ENCODE measurements around the gene OTOF.

OTOF gene

DNA sequence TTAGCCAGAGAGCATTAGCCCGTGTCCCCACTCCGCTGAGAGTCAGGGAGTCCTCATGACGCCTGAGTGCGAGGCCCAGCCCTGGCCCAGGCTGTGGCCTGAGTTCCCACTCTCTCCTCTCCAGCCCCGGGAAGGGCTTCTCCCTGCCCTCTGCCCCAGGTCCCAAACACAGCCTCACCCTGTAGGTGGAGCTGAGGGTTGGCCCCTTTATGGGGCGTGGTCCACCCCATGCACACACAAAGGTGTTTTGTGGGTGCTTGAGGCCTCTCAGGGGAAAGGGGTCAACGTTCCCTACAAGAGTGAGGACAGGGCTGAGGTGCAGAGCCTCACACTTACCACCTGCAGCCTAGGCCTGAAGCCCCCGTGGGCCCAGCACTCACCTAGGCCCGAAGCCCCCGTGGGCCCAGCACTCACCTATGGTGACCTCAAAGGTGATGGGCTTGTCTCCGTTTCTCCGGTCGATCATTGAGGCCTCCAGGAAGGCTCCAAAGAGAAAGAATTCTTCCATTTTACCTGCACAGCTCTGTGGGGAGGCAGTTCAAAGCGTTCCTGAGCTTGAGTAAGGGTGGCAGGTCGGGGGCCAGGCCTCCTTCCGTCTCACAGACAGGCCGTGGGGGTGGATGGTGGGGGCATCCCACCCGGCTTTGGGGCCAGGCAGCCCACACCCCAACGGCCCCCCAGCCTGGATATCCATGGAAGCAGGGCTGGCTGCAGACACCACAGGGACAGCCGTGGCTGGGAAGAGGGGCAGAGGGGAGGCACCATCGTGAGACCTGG is 2.1 kb upstream of the OTOF start:
- no peak for TF ChIP-seq CREB1 (IDR thresholded peaks at IDR 0.05; ENCODE audit: low read depth)
- no peak for TF ChIP-seq YY1 (IDR thresholded peaks at IDR 0.05; ENCODE audit: low read depth)
- no peak for TF ChIP-seq FOXM1 (IDR thresholded peaks at IDR 0.05; ENCODE audit: borderline replicate concordance, low read depth)
- no peak for TF ChIP-seq TCF12 (IDR thresholded peaks at IDR 0.05; ENCODE audit: low read depth)
- TF ChIP-seq ZBTB7A (IDR thresholded peaks at IDR 0.05; ENCODE audit: low read depth): no peak
- no peak for TF ChIP-seq TAF1 (IDR thresholded peaks at IDR 0.05; ENCODE audit: low read depth)
- no peak for TF ChIP-seq CEBPB (IDR thresholded peaks at IDR 0.05)
- TF ChIP-seq, protein P1, sequence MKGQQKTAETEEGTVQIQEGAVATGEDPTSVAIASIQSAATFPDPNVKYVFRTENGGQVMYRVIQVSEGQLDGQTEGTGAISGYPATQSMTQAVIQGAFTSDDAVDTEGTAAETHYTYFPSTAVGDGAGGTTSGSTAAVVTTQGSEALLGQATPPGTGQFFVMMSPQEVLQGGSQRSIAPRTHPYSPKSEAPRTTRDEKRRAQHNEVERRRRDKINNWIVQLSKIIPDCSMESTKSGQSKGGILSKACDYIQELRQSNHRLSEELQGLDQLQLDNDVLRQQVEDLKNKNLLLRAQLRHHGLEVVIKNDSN (IDR thresholded peaks at IDR 0.05): no peak
- TF ChIP-seq, protein P2, sequence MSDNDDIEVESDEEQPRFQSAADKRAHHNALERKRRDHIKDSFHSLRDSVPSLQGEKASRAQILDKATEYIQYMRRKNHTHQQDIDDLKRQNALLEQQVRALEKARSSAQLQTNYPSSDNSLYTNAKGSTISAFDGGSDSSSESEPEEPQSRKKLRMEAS (IDR thresholded peaks at IDR 0.05): no peak
- no peak for TF ChIP-seq EP300 (IDR thresholded peaks at IDR 0.05; ENCODE audit: borderline replicate concordance)

DNA sequence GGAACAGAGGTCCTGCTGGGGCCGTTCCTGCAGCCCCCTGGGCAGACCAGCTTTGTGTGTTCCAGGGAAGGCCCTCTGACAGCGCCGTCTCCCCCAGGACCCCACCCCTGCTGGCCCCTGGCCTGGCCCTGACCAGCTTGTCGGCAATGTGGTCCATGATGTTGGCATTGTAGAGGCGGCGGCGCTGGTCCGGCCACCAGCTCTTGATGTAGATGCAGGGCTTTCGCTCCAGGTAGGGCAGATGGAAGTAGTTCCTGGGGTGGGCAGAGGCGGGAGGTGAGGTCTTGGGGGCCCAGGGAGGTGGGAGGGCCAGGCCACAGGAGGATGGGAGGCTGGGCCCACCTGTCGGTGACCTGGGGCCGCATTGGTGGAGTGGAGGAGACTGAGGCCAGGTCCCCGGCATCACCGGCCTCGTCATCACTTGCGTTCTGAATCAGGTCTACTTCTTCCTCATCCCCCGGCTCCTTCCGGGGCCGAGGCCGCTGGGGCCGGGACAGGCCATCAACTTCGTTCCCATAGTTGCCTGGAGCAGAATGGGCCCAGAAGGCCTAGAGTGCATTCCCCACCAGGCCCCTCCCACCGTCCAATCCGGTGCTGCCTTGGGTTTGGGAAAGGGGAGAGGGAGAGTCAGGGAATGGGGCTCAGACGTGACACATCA is 1.3 kb upstream of the OTOF start:
- TF ChIP-seq, protein P1 (IDR thresholded peaks at IDR 0.05): no peak
- TF ChIP-seq TCF12 (IDR thresholded peaks at IDR 0.05; ENCODE audit: low read depth) (no peak), EGR1 (IDR thresholded peaks at IDR 0.05) (no peak), NFIC (IDR thresholded peaks at IDR 0.05) (no peak), RAD21 (IDR thresholded peaks at IDR 0.05; ENCODE audit: low read depth) (no peak)
- TF ChIP-seq, protein P2 (IDR thresholded peaks at IDR 0.05): no peak

DNA sequence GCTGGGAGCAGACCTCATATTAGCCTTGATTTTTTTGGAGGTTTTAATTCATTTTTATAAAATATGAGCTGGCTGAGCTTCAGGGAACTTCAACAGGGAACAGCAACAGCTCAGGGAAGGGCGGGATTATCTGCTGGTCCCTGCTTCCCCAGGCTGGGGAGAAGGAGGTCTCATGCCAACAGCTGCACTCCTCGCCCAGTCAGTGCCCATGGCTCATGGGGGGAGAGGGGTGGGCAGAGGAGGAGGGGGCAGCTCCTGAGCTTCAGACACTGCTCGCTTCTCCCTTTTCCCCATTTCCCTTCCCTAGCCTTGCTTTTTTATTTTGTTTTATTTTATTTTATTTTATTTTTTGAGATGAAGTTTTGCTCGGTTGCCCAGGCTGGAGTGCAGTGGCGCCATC is 442 bp upstream of the OTOF start:
- TF ChIP-seq ZBTB7A (IDR thresholded peaks at IDR 0.05; ENCODE audit: low read depth) (no peak), EGR1 (IDR thresholded peaks at IDR 0.05) (no peak), CREB1 (IDR thresholded peaks at IDR 0.05; ENCODE audit: low read depth) (no peak), TEAD4 (IDR thresholded peaks at IDR 0.05) (no peak), RAD21 (IDR thresholded peaks at IDR 0.05; ENCODE audit: low read depth) (no peak), CEBPB (IDR thresholded peaks at IDR 0.05) (no peak), NFIC (IDR thresholded peaks at IDR 0.05) (no peak), YY1 (IDR thresholded peaks at IDR 0.05; ENCODE audit: low read depth) (no peak)
- TF ChIP-seq, protein P2 (IDR thresholded peaks at IDR 0.05): no peak
- TF ChIP-seq, protein P3, sequence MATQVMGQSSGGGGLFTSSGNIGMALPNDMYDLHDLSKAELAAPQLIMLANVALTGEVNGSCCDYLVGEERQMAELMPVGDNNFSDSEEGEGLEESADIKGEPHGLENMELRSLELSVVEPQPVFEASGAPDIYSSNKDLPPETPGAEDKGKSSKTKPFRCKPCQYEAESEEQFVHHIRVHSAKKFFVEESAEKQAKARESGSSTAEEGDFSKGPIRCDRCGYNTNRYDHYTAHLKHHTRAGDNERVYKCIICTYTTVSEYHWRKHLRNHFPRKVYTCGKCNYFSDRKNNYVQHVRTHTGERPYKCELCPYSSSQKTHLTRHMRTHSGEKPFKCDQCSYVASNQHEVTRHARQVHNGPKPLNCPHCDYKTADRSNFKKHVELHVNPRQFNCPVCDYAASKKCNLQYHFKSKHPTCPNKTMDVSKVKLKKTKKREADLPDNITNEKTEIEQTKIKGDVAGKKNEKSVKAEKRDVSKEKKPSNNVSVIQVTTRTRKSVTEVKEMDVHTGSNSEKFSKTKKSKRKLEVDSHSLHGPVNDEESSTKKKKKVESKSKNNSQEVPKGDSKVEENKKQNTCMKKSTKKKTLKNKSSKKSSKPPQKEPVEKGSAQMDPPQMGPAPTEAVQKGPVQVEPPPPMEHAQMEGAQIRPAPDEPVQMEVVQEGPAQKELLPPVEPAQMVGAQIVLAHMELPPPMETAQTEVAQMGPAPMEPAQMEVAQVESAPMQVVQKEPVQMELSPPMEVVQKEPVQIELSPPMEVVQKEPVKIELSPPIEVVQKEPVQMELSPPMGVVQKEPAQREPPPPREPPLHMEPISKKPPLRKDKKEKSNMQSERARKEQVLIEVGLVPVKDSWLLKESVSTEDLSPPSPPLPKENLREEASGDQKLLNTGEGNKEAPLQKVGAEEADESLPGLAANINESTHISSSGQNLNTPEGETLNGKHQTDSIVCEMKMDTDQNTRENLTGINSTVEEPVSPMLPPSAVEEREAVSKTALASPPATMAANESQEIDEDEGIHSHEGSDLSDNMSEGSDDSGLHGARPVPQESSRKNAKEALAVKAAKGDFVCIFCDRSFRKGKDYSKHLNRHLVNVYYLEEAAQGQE (IDR thresholded peaks at IDR 0.05; ENCODE audit: low read depth): no peak

DNA sequence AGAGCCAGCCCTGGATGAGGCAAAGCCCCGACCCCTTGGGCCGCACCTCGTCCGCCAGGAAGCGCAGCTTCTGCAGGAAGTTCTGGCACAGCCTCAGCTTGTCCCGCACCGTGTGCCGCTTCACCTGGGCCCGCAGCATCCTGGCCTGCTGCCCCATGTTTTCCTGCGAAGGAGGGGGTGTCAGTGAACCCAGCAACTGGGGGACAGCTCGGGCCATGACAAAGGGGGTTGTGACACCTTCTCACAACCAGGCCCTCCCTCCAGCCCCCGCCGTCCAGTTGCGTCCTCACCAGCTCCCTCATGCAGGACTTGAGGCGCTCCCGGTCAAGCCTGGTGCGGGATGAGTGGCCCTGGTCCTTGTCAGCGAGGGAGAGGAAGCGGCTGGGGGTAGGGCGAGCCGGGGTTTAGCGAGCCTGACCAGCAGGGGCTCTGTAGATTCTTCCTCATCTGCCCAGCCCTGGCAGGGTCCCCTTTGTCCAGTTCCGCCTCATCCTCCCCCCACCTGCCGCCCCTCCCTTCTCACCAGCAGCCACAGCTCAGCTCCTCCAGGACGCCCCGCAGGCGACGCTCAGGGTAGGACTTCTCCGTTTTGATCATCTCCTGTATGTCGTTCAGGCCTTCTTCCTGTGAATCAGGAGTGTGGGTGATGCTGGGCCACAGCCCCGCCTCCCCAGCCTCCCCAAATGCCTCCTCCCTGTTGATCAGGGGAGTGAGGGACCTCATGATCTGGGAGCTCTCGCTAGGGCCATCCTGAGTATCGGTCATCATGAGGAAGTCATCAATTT is 606 bp downstream of the OTOF start:
- no peak for TF ChIP-seq FOXM1 (IDR thresholded peaks at IDR 0.05; ENCODE audit: borderline replicate concordance, low read depth)
- TF ChIP-seq NFIC (IDR thresholded peaks at IDR 0.05): no peak
- TF ChIP-seq RAD21 (IDR thresholded peaks at IDR 0.05; ENCODE audit: low read depth): no peak

DNA sequence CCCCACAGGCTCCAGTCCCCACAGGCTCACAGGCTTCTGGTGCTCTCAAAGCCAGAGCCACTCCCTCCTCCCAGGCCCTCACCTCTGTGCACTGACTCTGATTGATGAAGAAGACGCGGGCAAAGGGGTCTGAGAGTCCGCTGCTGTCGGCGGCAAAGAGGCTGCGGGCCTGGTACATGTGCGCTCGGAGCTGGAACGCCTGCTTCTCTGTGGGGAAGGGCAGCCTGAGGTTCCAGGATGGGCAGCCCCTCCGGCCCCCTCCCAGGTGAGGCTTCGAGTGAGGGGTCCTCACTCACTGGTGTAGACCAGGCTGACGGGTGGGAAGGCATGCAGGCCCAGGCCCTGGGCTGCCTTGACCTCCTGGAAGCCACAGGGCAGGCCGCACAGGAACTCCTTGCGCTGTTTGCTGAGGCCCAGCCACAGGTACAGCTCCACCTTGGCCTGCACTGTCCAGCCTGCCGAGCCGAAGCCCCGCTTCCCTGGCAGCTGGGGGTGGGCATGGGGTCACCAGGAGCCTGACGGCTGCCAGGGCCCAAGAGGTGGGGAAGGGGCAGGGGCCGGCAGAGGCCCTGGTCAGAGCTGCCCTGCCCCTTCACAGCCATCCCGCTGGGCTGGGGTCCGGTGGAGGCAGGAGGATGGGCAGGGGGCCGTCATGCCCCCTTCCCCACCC is 2.0 kb downstream of the OTOF start:
- no peak for TF ChIP-seq TAF1 (IDR thresholded peaks at IDR 0.05; ENCODE audit: low read depth)
- no peak for TF ChIP-seq TCF12 (IDR thresholded peaks at IDR 0.05; ENCODE audit: low read depth)
- TF ChIP-seq EP300 (IDR thresholded peaks at IDR 0.05; ENCODE audit: borderline replicate concordance): no peak
- no peak for TF ChIP-seq CREB1 (IDR thresholded peaks at IDR 0.05; ENCODE audit: low read depth)
- TF ChIP-seq, protein P1 (IDR thresholded peaks at IDR 0.05): no peak
- TF ChIP-seq RAD21 (IDR thresholded peaks at IDR 0.05; ENCODE audit: low read depth): no peak
- TF ChIP-seq YY1 (IDR thresholded peaks at IDR 0.05; ENCODE audit: low read depth): no peak
- TF ChIP-seq, protein P2 (IDR thresholded peaks at IDR 0.05): no peak
- no peak for TF ChIP-seq EGR1 (IDR thresholded peaks at IDR 0.05)
- no peak; the same call in 1 of the 2 replicates for TF ChIP-seq ZBTB7A (IDR thresholded peaks at IDR 0.05; ENCODE audit: low read depth)
- TF ChIP-seq NFIC (IDR thresholded peaks at IDR 0.05): no peak
- TF ChIP-seq FOXM1 (IDR thresholded peaks at IDR 0.05; ENCODE audit: borderline replicate concordance, low read depth): no peak
- TF ChIP-seq CEBPB (IDR thresholded peaks at IDR 0.05): no peak
- TF ChIP-seq, protein P3 (IDR thresholded peaks at IDR 0.05; ENCODE audit: low read depth): no peak

All from Ishikawa (cell line).